ENCODE measurements around the gene RTCA. TPM values are rescaled to one million over a fixed set of nuclear protein-coding genes. Genes with fewer than 3 reads are reported as not detected.

Gene RTCA
- total RNA-seq, result 21.0 and 24.1 TPM in 2 replicates

DNA sequence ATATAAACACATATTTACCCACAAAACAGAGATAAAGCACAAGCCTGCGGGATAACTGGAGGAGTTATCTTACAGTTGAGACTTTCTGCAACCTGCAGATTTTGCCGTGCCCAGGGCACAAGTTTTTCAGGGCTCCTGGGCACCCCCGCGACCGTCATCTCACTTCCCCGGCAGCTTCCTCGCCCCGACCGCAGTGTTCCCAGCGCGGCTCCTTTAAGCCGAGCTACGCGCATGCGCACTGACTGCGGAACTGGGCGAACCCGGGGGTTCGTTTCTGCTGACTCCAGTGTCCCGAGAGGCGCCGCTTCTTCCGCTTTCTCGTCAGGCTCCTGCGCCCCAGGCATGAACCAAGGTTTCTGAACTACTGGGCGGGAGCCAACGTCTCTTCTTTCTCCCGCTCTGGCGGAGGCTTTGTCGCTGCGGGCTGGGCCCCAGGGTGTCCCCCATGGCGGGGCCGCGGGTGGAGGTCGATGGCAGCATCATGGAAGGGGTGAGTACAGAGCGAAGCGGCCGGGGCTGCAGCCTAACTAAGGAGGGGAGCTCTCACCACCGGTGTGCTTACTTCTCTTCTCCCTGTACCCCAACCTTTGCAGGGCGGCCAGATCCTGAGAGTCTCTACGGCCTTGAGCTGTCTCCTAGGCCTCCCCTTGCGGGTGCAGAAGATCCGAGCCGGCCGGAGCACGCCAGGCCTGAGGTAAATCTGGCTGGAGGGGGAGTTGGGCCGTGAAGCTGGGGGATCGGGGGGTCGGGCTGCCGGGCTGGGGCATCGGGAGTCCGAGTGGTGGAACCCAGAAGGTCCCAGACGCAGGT lies at the start of gene RTCA:
Gene RTCA (plus strand): TSS at position 286 of the 810 bp plus-strand sequence. CDS start 160 bp downstream, at position 446.

DNA sequence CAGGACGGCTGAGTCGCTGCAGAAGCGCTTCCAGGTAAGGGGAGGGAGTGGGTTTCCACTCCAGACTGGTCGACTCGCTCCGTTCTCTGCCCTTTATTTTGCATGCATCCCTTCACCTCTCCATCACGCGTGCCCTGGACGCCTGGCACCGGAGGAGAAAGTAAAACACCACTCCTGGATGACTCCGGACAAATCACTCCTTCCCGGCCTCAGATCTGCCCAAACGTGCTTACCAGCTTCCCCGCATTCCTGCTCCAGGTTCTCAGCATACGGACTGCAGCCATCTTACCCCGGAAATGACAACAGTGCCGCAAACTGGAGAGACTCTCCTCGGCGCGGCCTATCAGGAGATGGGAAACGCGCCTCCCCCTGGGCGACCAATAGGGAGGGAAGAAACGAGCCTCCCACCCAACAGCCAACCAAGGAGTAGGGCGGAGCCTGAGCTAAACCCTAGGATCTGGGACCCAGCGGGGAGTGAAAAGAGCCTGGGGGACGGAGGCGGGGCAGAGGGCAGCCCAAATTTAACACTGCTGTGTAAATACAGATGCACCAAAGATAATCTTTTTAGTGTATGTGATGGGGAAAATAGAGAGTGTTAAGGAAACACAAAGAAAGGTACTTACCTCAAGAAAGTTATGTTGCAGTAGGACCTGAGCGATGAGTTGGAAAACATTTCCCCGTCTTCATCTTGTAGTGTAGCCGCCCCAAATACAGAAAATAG lies 16.3 kb upstream of the RTCA start, which contains the start of gene DBT:
Gene DBT (minus strand): TSS at position 298 of the 721 bp plus-strand sequence. CDS start 14 bp downstream, at position 284.

Other genes with a start within 250 kb of the RTCA start
- 0.51 and 4.2 TPM in 2 replicates for gene SASS6, start 133.3 kb upstream of the RTCA start, total RNA-seq
- 2.6 and 3.9 TPM in 2 replicates for gene TRMT13, start 133.1 kb upstream of the RTCA start, total RNA-seq
- gene LRRC39, start 88.0 kb upstream of the RTCA start, total RNA-seq, result 0.38 TPM in 1 of 2 replicates, not detected in the other
- gene DBT, start 16.4 kb upstream of the RTCA start, total RNA-seq, result 1.6 and 3.5 TPM in 2 replicates
- 4.2 and 6.5 TPM in 2 replicates for gene CDC14A, start 86.3 kb downstream of the RTCA start, total RNA-seq

Measured in mesangial cell (primary cell).